Activated naive CD8-positive, alpha-beta T cell treated with anti-CD3 and anti-CD28 coated beads, Interleukin-2, amount 50 U/mL, for 24 hours (primary cell): ENCODE data around the gene ACAA2.
"Not testable (repeated sequence)": the region's sequence is repeated elsewhere in the genome, so short reads cannot be mapped to it uniquely, and the experiment has no call there.

Source experiments
- ATAC-seq: fragments of 150-1000 bp; cut with Tn5 transposase; one replicate; pipeline ENCODE4 v1.10.0; 2021
- DNase-seq: peaks from one replicate; pipeline ENCODE4 v3.0.0; 2021
- H3K27ac Mint-ChIP-seq: one replicate; pipeline ENCODE4 v1.8.0; 2021; ENCODE audit warnings: mild to moderate bottlenecking, mixed read lengths
- H3K27me3 Mint-ChIP-seq: one replicate; pipeline ENCODE4 v1.8.0; 2021; ENCODE audit warnings: mixed read lengths
- H3K36me3 Mint-ChIP-seq: one replicate; pipeline ENCODE4 v1.8.0; 2021; ENCODE audit warnings: low read depth, mixed read lengths
- H3K4me1 Mint-ChIP-seq: one replicate; pipeline ENCODE4 v1.8.0; 2021; ENCODE audit warnings: mixed read lengths
- H3K4me3 Mint-ChIP-seq: one replicate; pipeline ENCODE4 v1.8.0; 2021; ENCODE audit warnings: mild to moderate bottlenecking, moderate library complexity, mixed read lengths
- H3K9me3 Mint-ChIP-seq: one replicate; pipeline ENCODE4 v1.8.0; 2021; ENCODE audit warnings: mixed read lengths

The ACAA2 gene

GRCh38 chr18:49783631-49784030 lies 29.7 kb downstream of the ACAA2 start:
- not testable (repeated sequence) for H3K27ac Mint-ChIP-seq, DNase-seq, H3K4me3 Mint-ChIP-seq, H3K9me3 Mint-ChIP-seq, ATAC-seq, H3K27me3 Mint-ChIP-seq
- Mint-ChIP-seq H3K36me3 (peaks cover 58% of the 10 kb centered on the region), H3K4me1 (peaks cover 29% of the 10 kb centered on the region)

GRCh38 chr18:49778826-49779465 lies 34.4 kb downstream of the ACAA2 start:
- Mint-ChIP-seq H3K9me3 (peaks cover 23% of the 10 kb centered on the region), H3K27me3 (no peaks in the 10 kb centered on the region), H3K4me3 (no peak overlapping the region), H3K4me1 (peaks cover under 1% of the 10 kb centered on the region), H3K36me3 (peaks cover 46% of the 10 kb centered on the region), H3K27ac (no peak overlapping the region)
- ATAC-seq = no peak
- no peak for DNase-seq

- Mint-ChIP-seq H3K36me3 (no peaks in the 10 kb centered on the region), H3K27ac (no peak overlapping the region), H3K4me1 (no peaks in the 10 kb centered on the region), H3K9me3 (peaks cover 3% of the 10 kb centered on the region), H3K27me3 (no peaks in the 10 kb centered on the region), H3K4me3 (no peak overlapping the region)
- ATAC-seq = no peak
- no peak for DNase-seq
These were observed 44.1 kb downstream of the ACAA2 start for GRCh38 chr18:49769047-49769728.

- Mint-ChIP-seq H3K4me1 (no peaks in the 10 kb centered on the region), H3K9me3 (no peaks in the 10 kb centered on the region), H3K27me3 (no peaks in the 10 kb centered on the region), H3K4me3 (no peak overlapping the region), H3K36me3 (no peaks in the 10 kb centered on the region), H3K27ac (no peak overlapping the region)
- no peak for DNase-seq
- no peak for ATAC-seq
These were observed 45.3 kb downstream of the ACAA2 start for GRCh38 chr18:49768051-49768391.

GRCh38 chr18:49767111-49768050 lies 46.0 kb downstream of the ACAA2 start:
- Mint-ChIP-seq H3K36me3 (no peaks in the 10 kb centered on the region), H3K4me3 (no peak overlapping the region), H3K9me3 (no peaks in the 10 kb centered on the region), H3K27ac (no peak overlapping the region), H3K27me3 (no peaks in the 10 kb centered on the region), H3K4me1 (no peaks in the 10 kb centered on the region)
- DNase-seq (no peak), ATAC-seq (no peak)

GRCh38 chr18:49766646-49767045 lies 46.7 kb downstream of the ACAA2 start:
- ATAC-seq (no peak), DNase-seq (no peak)
- no peak overlapping the region for H3K27ac Mint-ChIP-seq
- H3K9me3 Mint-ChIP-seq = no peaks in the 10 kb centered on the region
- H3K4me3 Mint-ChIP-seq = no peak overlapping the region
- H3K27me3 Mint-ChIP-seq = no peaks in the 10 kb centered on the region
- no peaks in the 10 kb centered on the region for H3K36me3 Mint-ChIP-seq
- H3K4me1 Mint-ChIP-seq = no peaks in the 10 kb centered on the region

- DNase-seq (no peak), ATAC-seq (no peak)
- no peaks in the 10 kb centered on the region for H3K36me3 Mint-ChIP-seq
- no peaks in the 10 kb centered on the region for H3K4me1 Mint-ChIP-seq
- H3K9me3 Mint-ChIP-seq = no peaks in the 10 kb centered on the region
- no peak overlapping the region for H3K4me3 Mint-ChIP-seq
- no peak overlapping the region for H3K27ac Mint-ChIP-seq
- H3K27me3 Mint-ChIP-seq = no peaks in the 10 kb centered on the region
These were observed 49.3 kb downstream of the ACAA2 start for GRCh38 chr18:49764032-49764431.

- H3K9me3 Mint-ChIP-seq = no peaks in the 10 kb centered on the region
- H3K27ac Mint-ChIP-seq = no peak overlapping the region
- no peak for ATAC-seq
- no peaks in the 10 kb centered on the region for H3K27me3 Mint-ChIP-seq
- DNase-seq = no peak
- no peaks in the 10 kb centered on the region for H3K36me3 Mint-ChIP-seq
- no peak overlapping the region for H3K4me3 Mint-ChIP-seq
- H3K4me1 Mint-ChIP-seq = no peaks in the 10 kb centered on the region
These were observed 49.7 kb downstream of the ACAA2 start for GRCh38 chr18:49763590-49763989.

GRCh38 chr18:49762191-49763077 lies 50.9 kb downstream of the ACAA2 start:
- no peak for ATAC-seq

GRCh38 chr18:49761771-49762170 lies 51.6 kb downstream of the ACAA2 start:
- no peak overlapping the region for H3K27ac Mint-ChIP-seq
- H3K9me3 Mint-ChIP-seq = no peaks in the 10 kb centered on the region
- no peaks in the 10 kb centered on the region for H3K4me1 Mint-ChIP-seq

More at GRCh38 chr18:49762191-49763077, 50.9 kb downstream of the ACAA2 start:
- no peaks in the 10 kb centered on the region for H3K4me1 Mint-ChIP-seq
- no peak overlapping the region for H3K27ac Mint-ChIP-seq
- H3K9me3 Mint-ChIP-seq = no peaks in the 10 kb centered on the region
- no peaks in the 10 kb centered on the region for H3K36me3 Mint-ChIP-seq
- H3K27me3 Mint-ChIP-seq = peaks cover 2% of the 10 kb centered on the region
- DNase-seq = no peak
- no peak overlapping the region for H3K4me3 Mint-ChIP-seq

GRCh38 chr18:49758263-49758610 lies 55.1 kb downstream of the ACAA2 start:
- H3K36me3 Mint-ChIP-seq = no peaks in the 10 kb centered on the region
- H3K9me3 Mint-ChIP-seq = peaks cover 5% of the 10 kb centered on the region
- H3K4me1 Mint-ChIP-seq = no peaks in the 10 kb centered on the region
- H3K27me3 Mint-ChIP-seq = peaks cover 2% of the 10 kb centered on the region
- ATAC-seq (no peak), DNase-seq (no peak)
- no peak overlapping the region for H3K4me3 Mint-ChIP-seq
- no peak overlapping the region for H3K27ac Mint-ChIP-seq

More at GRCh38 chr18:49761771-49762170, 51.6 kb downstream of the ACAA2 start:
- H3K27me3 Mint-ChIP-seq = peaks cover 2% of the 10 kb centered on the region
- no peak for ATAC-seq
- H3K4me3 Mint-ChIP-seq = no peak overlapping the region
- no peak for DNase-seq
- no peaks in the 10 kb centered on the region for H3K36me3 Mint-ChIP-seq

- H3K4me1 Mint-ChIP-seq = no peaks in the 10 kb centered on the region
These were observed 55.6 kb downstream of the ACAA2 start for GRCh38 chr18:49757513-49758262.

GRCh38 chr18:49756671-49757362 lies 56.5 kb downstream of the ACAA2 start:
- Mint-ChIP-seq H3K27ac (no peak overlapping the region), H3K9me3 (peaks cover 5% of the 10 kb centered on the region), H3K27me3 (peaks cover 2% of the 10 kb centered on the region), H3K4me3 (no peak overlapping the region), H3K36me3 (no peaks in the 10 kb centered on the region), H3K4me1 (peaks cover 3% of the 10 kb centered on the region)
- ATAC-seq = no peak
- DNase-seq = no peak

More at GRCh38 chr18:49757513-49758262, 55.6 kb downstream of the ACAA2 start:
- no peak for ATAC-seq
- H3K36me3 Mint-ChIP-seq = no peaks in the 10 kb centered on the region
- no peak overlapping the region for H3K27ac Mint-ChIP-seq
- peaks cover 5% of the 10 kb centered on the region for H3K9me3 Mint-ChIP-seq
- no peak overlapping the region for H3K4me3 Mint-ChIP-seq
- H3K27me3 Mint-ChIP-seq = peaks cover 2% of the 10 kb centered on the region
- no peak for DNase-seq
